Trophoblast cell (in vitro differentiated cells and primary cell): ENCODE data around the gene OLAH.

Experiments used
- DNase-seq, 2 donors: peaks; one replicate each; pipeline ENCODE4 v3.0.0-alpha.2; 2016
- H2AFZ ChIP-seq: 2 replicates; pipeline ENCODE4 v1.6.1; 2013; ENCODE audit warnings: low read length, moderate library complexity, mild to moderate bottlenecking; ENCODE audit not compliant: insufficient read depth, poor library complexity
- H2AK5ac ChIP-seq: 2 replicates; pipeline ENCODE4 v1.6.1; 2013; ENCODE audit warnings: mild to moderate bottlenecking, low read length
- H2BK120ac ChIP-seq: 2 replicates; pipeline ENCODE4 v1.6.1; 2013; ENCODE audit warnings: low read length, mild to moderate bottlenecking, moderate library complexity; ENCODE audit not compliant: insufficient read depth, poor library complexity
- H2BK12ac ChIP-seq: 2 replicates; pipeline ENCODE4 v1.6.1; 2013; ENCODE audit warnings: mild to moderate bottlenecking, low read length, moderate library complexity
- H2BK5ac ChIP-seq: 2 replicates; pipeline ENCODE4 v1.6.1; 2013; ENCODE audit warnings: low read length, low read depth, moderate library complexity, mild to moderate bottlenecking; ENCODE audit not compliant: poor library complexity
- H3K14ac ChIP-seq: 2 replicates; pipeline ENCODE4 v1.6.1; 2013; ENCODE audit warnings: mild to moderate bottlenecking, low read length
- H3K18ac ChIP-seq: 2 replicates; pipeline ENCODE4 v1.6.1; 2013; ENCODE audit warnings: mild to moderate bottlenecking, low read length
- H3K23ac ChIP-seq: 2 replicates; pipeline ENCODE4 v1.6.1; 2013; ENCODE audit warnings: low read length
- H3K27ac ChIP-seq: 2 replicates; pipeline ENCODE4 v1.5.1; 2013; ENCODE audit warnings: low read depth, mild to moderate bottlenecking, inconsistent platforms, low read length, moderate library complexity
- H3K27me3 ChIP-seq: 2 replicates; pipeline ENCODE4 v1.6.1; 2013; ENCODE audit warnings: inconsistent platforms, mild to moderate bottlenecking, low read length, moderate library complexity; ENCODE audit not compliant: insufficient read depth
- H3K36me3 ChIP-seq, 2 experiments: 1 replicate in 1 of 2; 2 replicates in 1 of 2; pipeline ENCODE4 v1.6.1; 2013; ENCODE audit warnings: low read length in 2 of 2, mild to moderate bottlenecking in 2 of 2, moderate library complexity in 1 of 2; ENCODE audit not compliant: insufficient read depth in 2 of 2, control insufficient read depth in 1 of 2
- H3K4ac ChIP-seq: 2 replicates; pipeline ENCODE4 v1.6.1; 2013; ENCODE audit warnings: low read depth, mild to moderate bottlenecking, low read length, moderate library complexity
- H3K4me1 ChIP-seq, 2 experiments: 1 replicate in 1 of 2; 2 replicates in 1 of 2; pipeline ENCODE4 v1.6.1; 2013; ENCODE audit warnings: low read length in 2 of 2, mild to moderate bottlenecking in 2 of 2, moderate library complexity in 1 of 2; ENCODE audit not compliant: insufficient read depth in 2 of 2, control insufficient read depth in 1 of 2
- H3K4me2 ChIP-seq: 2 replicates; pipeline ENCODE4 v1.6.1; 2013; ENCODE audit warnings: inconsistent platforms, mild to moderate bottlenecking, low read length, moderate library complexity
- H3K4me3 ChIP-seq: 2 replicates; pipeline ENCODE4 v1.5.1; 2013; ENCODE audit warnings: mild to moderate bottlenecking, low read depth, low read length, inconsistent platforms
- H3K79me1 ChIP-seq: one replicate; pipeline ENCODE4 v1.6.1; 2013; ENCODE audit warnings: low read length
- H3K79me2 ChIP-seq: 2 replicates; pipeline ENCODE4 v1.6.1; 2013; ENCODE audit warnings: low read length, mild to moderate bottlenecking; ENCODE audit not compliant: control insufficient read depth, insufficient read depth, poor library complexity
- H3K9ac ChIP-seq: 2 replicates; pipeline ENCODE4 v1.6.1; 2013; ENCODE audit warnings: mild to moderate bottlenecking, low read length
- H3K9me3 ChIP-seq: 2 replicates; pipeline ENCODE4 v1.6.1; 2013; ENCODE audit warnings: low read depth, mild to moderate bottlenecking, control low read depth, inconsistent platforms, low read length; ENCODE audit not compliant: insufficient read depth
- H4K12ac ChIP-seq: 2 replicates; pipeline ENCODE4 v1.6.1; 2013; ENCODE audit warnings: low read depth, mild to moderate bottlenecking, low read length, moderate library complexity
- H4K8ac ChIP-seq: 2 replicates; pipeline ENCODE4 v1.6.1; 2013; ENCODE audit warnings: low read depth, mild to moderate bottlenecking, low read length, moderate library complexity
- H4K91ac ChIP-seq: one replicate; pipeline ENCODE4 v1.6.1; 2013; ENCODE audit warnings: low read depth, mild to moderate bottlenecking, low read length, moderate library complexity
- WGBS: extraction: QIAGEN DNeasy Blood & Tissue Kit; methylation state at CpG from one replicate; pipeline ENCODE4 v1.1.7; 2013; ENCODE audit warnings: missing lambda C conversion rate; ENCODE audit not compliant: insufficient read length, insufficient coverage; ENCODE audit errors: extremely low coverage; 5-methylcytosine and 5-hydroxymethylcytosine counted together

The OLAH gene

DNA sequence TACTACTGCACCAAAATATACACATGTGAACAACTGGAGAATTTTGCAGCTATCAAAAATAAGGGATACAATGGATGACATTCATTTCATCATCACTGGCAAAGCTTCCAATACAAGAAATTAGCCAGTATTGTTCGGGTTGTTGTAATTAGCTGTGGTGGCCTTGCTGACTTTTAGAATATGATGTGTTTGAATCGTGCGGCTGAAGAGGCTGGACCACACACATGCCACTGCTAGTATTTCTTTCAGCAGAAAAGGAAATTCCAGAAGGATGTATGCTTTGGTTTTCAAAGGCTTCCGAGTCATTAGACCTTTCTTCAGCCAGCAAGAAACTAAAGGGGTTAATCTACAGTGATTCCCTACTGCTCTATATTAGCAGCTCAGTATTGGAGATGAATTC lies 70.0 kb downstream of the OLAH start:
- Histone ChIP-seq H3K27ac (no peak overlapping the region), H2AFZ (no peak overlapping the region), H3K14ac (no peak overlapping the region), H3K4me3 (no peak overlapping the region), H3K18ac (no peak overlapping the region), H3K36me3 (peaks cover 4 to 6% of the 10 kb centered on the region in 2 experiments), H3K23ac (no peak overlapping the region), H3K4me1 (no peaks in the 10 kb centered on the region), H2AK5ac (no peak overlapping the region), H3K27me3 (no peaks in the 10 kb centered on the region), H3K79me1 (no peaks in the 10 kb centered on the region), H3K4me2 (no peak overlapping the region), H3K79me2 (no peaks in the 10 kb centered on the region), H2BK120ac (no peak overlapping the region), H3K4ac (no peak overlapping the region), H2BK5ac (no peak overlapping the region), H4K12ac (no peak overlapping the region), H2BK12ac (no peak overlapping the region), H4K8ac (no peak overlapping the region), H3K9me3 (no peaks in the 10 kb centered on the region), H4K91ac (no peak overlapping the region), H3K9ac (no peak overlapping the region)
- no peak for DNase-seq
- no CpG with 5 or more reads among the region's 4 CpGs for WGBS

DNA sequence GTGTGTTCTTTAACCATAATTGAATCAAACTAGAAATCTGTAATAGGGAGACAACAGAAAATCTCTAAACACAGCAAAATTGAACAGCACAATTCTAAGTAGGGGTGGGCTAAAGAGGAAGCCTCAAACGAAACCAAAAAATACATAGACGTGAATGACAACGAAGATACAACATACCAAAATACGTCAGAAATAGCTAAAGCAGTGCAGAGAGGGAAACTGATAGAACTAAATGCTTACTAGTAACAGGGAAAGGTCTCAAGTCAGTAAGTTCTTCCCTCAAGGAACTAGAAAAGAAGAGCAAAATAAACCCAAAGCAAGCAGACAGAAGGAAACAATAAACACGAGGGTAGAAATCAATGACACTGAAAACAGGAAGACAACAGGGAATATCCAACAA lies 72.5 kb downstream of the OLAH start:
- Histone ChIP-seq H3K18ac (no peak overlapping the region), H3K4me3 (no peak overlapping the region), H3K79me2 (no peaks in the 10 kb centered on the region), H3K14ac (no peak overlapping the region), H3K4me2 (no peak overlapping the region), H3K23ac (no peak overlapping the region), H3K9me3 (no peaks in the 10 kb centered on the region), H3K4ac (no peak overlapping the region), H3K27ac (no peak overlapping the region), H3K79me1 (no peaks in the 10 kb centered on the region), H2AFZ (no peak overlapping the region), H3K9ac (no peak overlapping the region), H4K8ac (no peak overlapping the region), H2BK5ac (no peak overlapping the region), H4K12ac (no peak overlapping the region), H2AK5ac (no peak overlapping the region), H2BK120ac (no peak overlapping the region), H4K91ac (no peak overlapping the region), H3K4me1 (no peaks in the 10 kb centered on the region), H2BK12ac (no peak overlapping the region), H3K27me3 (no peaks in the 10 kb centered on the region), H3K36me3 (peaks cover 3% of the 10 kb centered on the region in 2 experiments)
- no peak for DNase-seq
- WGBS: no CpG with 5 or more reads among the region's 5 CpGs

DNA sequence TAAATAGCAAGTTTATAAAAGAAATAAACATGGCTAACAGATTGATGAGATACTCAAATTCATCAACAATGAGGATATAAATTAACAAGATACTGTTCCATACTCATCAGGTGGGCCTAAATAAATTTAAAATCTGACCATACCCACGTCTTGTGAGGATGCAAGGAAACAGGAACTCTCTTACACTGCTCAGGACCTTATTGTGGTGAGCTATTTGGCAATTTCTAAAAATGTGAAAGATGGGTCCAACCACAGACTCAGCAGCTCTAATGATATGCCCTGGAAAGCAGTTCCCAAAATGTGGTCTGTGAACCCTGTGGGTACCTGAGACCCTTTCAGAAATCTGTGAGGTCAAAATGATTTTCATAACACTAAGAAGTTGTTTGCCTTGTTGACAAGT lies 74.9 kb downstream of the OLAH start:
- no peak overlapping the region for H3K4ac ChIP-seq
- H2BK12ac ChIP-seq: no peak overlapping the region
- H2BK5ac ChIP-seq: no peak overlapping the region
- no peaks in the 10 kb centered on the region for H3K79me1 ChIP-seq
- H4K91ac ChIP-seq: no peak overlapping the region
- no peak overlapping the region for H3K4me3 ChIP-seq
- no peak overlapping the region for H3K18ac ChIP-seq
- H4K12ac ChIP-seq: no peak overlapping the region
- H3K23ac ChIP-seq: no peak overlapping the region
- H3K4me2 ChIP-seq: no peak overlapping the region
- H3K27ac ChIP-seq: no peak overlapping the region
- no peak overlapping the region for H2BK120ac ChIP-seq
- no peak overlapping the region for H3K9ac ChIP-seq
- no peak for DNase-seq
- no peaks in the 10 kb centered on the region for H3K9me3 ChIP-seq
- H4K8ac ChIP-seq: no peak overlapping the region
- no peaks in the 10 kb centered on the region for H3K79me2 ChIP-seq
- no peak overlapping the region for H2AFZ ChIP-seq
- peaks cover 3% of the 10 kb centered on the region in 2 experiments for H3K36me3 ChIP-seq
- no peak overlapping the region for H3K14ac ChIP-seq
- no peaks in the 10 kb centered on the region for H3K4me1 ChIP-seq
- WGBS: no CpG with 5 or more reads among the region's 1 CpG
- no peaks in the 10 kb centered on the region for H3K27me3 ChIP-seq
- H2AK5ac ChIP-seq: no peak overlapping the region

DNA sequence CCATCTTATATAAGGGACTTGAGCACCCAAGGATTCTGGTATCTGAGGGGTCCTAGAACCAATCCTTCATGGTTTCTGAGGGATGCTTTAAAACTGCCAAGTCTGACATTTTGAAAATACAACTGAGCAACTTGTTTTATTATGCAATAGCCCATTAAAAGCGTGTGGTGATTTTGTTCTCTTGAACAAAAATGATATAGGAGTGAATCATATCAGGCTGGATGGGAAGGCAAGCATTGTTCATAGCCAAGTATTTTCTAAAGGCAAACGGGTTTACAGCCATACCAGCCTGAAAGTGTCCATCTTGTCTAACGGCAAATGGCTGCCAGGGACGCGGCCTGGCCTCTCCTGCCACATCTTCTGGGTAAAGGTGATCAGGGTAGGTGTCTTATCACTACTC lies 76.8 kb downstream of the OLAH start:
- WGBS: no CpG with 5 or more reads among the region's 5 CpGs

More for the DNA sequence above, 76.8 kb downstream of the OLAH start:
- Histone ChIP-seq H3K4me2 (no peak overlapping the region), H3K18ac (no peak overlapping the region), H3K9me3 (no peaks in the 10 kb centered on the region), H2BK5ac (no peak overlapping the region), H4K12ac (no peak overlapping the region), H2AK5ac (no peak overlapping the region), H3K4me1 (no peaks in the 10 kb centered on the region), H2BK12ac (no peak overlapping the region), H3K4ac (no peak overlapping the region), H2BK120ac (no peak overlapping the region), H4K91ac (no peak overlapping the region), H3K79me1 (no peaks in the 10 kb centered on the region), H2AFZ (no peak overlapping the region), H3K23ac (no peak overlapping the region), H3K14ac (no peak overlapping the region), H3K9ac (no peak overlapping the region), H4K8ac (no peak overlapping the region), H3K27ac (no peak overlapping the region), H3K4me3 (no peak overlapping the region), H3K27me3 (no peaks in the 10 kb centered on the region), H3K36me3 (peaks cover 3% of the 10 kb centered on the region in 2 experiments), H3K79me2 (no peaks in the 10 kb centered on the region)
- no peak for DNase-seq
